DND-41 (cell line): ENCODE results near the gene MX2.

Experiments used
- EZH2 ChIP-seq: IDR thresholded peaks from 3 replicates; pipeline ENCODE4 v1.6.1; 2012; ENCODE audit warnings: borderline replicate concordance, low read depth, mild to moderate bottlenecking, moderate library complexity, low read length, inconsistent platforms; ENCODE audit not compliant: severe bottlenecking
- TF ChIP-seq, protein P1 (sequence below): IDR thresholded peaks from 2 replicates; pipeline ENCODE4 v1.5.1; 2012; ENCODE audit warnings: borderline replicate concordance, low read length, moderate library complexity, mild to moderate bottlenecking; ENCODE audit not compliant: poor library complexity, severe bottlenecking; ENCODE audit errors: extremely low read depth

GRCh38 chr21:41367301-41367944 is 5.6 kb downstream of the MX2 start:
- TF ChIP-seq, protein P1, sequence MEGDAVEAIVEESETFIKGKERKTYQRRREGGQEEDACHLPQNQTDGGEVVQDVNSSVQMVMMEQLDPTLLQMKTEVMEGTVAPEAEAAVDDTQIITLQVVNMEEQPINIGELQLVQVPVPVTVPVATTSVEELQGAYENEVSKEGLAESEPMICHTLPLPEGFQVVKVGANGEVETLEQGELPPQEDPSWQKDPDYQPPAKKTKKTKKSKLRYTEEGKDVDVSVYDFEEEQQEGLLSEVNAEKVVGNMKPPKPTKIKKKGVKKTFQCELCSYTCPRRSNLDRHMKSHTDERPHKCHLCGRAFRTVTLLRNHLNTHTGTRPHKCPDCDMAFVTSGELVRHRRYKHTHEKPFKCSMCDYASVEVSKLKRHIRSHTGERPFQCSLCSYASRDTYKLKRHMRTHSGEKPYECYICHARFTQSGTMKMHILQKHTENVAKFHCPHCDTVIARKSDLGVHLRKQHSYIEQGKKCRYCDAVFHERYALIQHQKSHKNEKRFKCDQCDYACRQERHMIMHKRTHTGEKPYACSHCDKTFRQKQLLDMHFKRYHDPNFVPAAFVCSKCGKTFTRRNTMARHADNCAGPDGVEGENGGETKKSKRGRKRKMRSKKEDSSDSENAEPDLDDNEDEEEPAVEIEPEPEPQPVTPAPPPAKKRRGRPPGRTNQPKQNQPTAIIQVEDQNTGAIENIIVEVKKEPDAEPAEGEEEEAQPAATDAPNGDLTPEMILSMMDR = no peak
- no peak for TF ChIP-seq EZH2
